Liver (tissue), 9 donors: ENCODE measurements around the gene FUOM. TPM values are rescaled to one million over a fixed set of nuclear protein-coding genes. Genes with fewer than 3 reads are reported as not detected.

Experiments
- DNase-seq: peaks from one replicate; pipeline ENCODE4 v3.0.0-alpha.2; 2017; ENCODE audit warnings: low spot score
- H3K27ac ChIP-seq, 2 donors: one replicate each; pipeline ENCODE4 v1.7.0; 2013; ENCODE audit warnings: inconsistent platforms in 2 of 2, low read length in 2 of 2, control low read depth in 1 of 2, low read depth in 1 of 2, mild to moderate bottlenecking in 1 of 2
- H3K27me3 ChIP-seq, 4 donors: one replicate each; pipeline versions ENCODE4 v1.6.1 to v1.7.0; 2013; ENCODE audit warnings: low read length in 3 of 4, inconsistent platforms in 1 of 4, mild to moderate bottlenecking in 1 of 4, moderate library complexity in 1 of 4; ENCODE audit not compliant: control insufficient read depth in 4 of 4, insufficient read depth in 4 of 4
- H3K36me3 ChIP-seq, 4 donors: one replicate each; pipeline versions ENCODE4 v1.6.1 to v1.7.0; 2013; ENCODE audit warnings: low read length in 3 of 4, mild to moderate bottlenecking in 3 of 4, low read depth in 1 of 4, moderate library complexity in 1 of 4; ENCODE audit not compliant: control insufficient read depth in 4 of 4, insufficient read depth in 3 of 4
- H3K4me1 ChIP-seq, 4 donors: one replicate each; pipeline versions ENCODE4 v1.6.1 to v1.7.0; 2013; ENCODE audit warnings: low read length in 3 of 4, mild to moderate bottlenecking in 3 of 4, moderate library complexity in 1 of 4; ENCODE audit not compliant: control insufficient read depth in 4 of 4, insufficient read depth in 4 of 4
- H3K4me3 ChIP-seq, 3 donors: one replicate each; pipeline versions ENCODE4 v1.6.1 to v1.7.0; 2013; ENCODE audit warnings: low read length in 3 of 3, control low read depth in 1 of 3, low read depth in 1 of 3, mild to moderate bottlenecking in 1 of 3
- H3K9ac ChIP-seq, 2 donors: one replicate each; pipeline ENCODE4 v1.7.0; 2013; ENCODE audit warnings: low read length in 2 of 2, mild to moderate bottlenecking in 2 of 2, moderate library complexity in 2 of 2, control low read depth in 1 of 2, low read depth in 1 of 2
- H3K9me3 ChIP-seq, 4 donors: one replicate each; pipeline versions ENCODE4 v1.6.1 to v1.7.0; 2013; ENCODE audit warnings: low read length in 3 of 4; ENCODE audit not compliant: control insufficient read depth in 4 of 4
- ATF3 ChIP-seq: IDR thresholded peaks from 2 replicates; pipeline ENCODE4 v1.6.1; 2016; ENCODE audit warnings: antibody characterized with exemption
- CTCF ChIP-seq: fragments of 150-350 bp; IDR thresholded peaks from 2 replicates; pipeline ENCODE4 v1.5.1; 2017; ENCODE audit warnings: improper control_type of control experiment, low read depth, low read length; ENCODE audit not compliant: missing input control
- EGR1 ChIP-seq, 2 donors: IDR thresholded peaks; 2 replicates each; pipeline ENCODE4 v1.6.1; 2016 to 2018; ENCODE audit warnings: antibody characterized with exemption in 2 of 2, low read depth in 2 of 2
- FOXA1 ChIP-seq: IDR thresholded peaks from 2 replicates; pipeline ENCODE4 v1.6.1; 2016; ENCODE audit warnings: antibody characterized with exemption
- FOXA2 ChIP-seq: IDR thresholded peaks from 2 replicates; pipeline ENCODE4 v1.6.1; 2016; ENCODE audit warnings: antibody characterized with exemption
- GABPA ChIP-seq, 2 donors: IDR thresholded peaks in 1 of 2; conservative IDR thresholded peaks in 1 of 2; 2 replicates each; pipeline ENCODE4 v1.6.1; 2016; ENCODE audit warnings: antibody characterized with exemption in 2 of 2, mild to moderate bottlenecking in 1 of 2, moderate library complexity in 1 of 2
- HNF4A ChIP-seq, 2 donors: conservative IDR thresholded peaks; 2 replicates each; pipeline ENCODE4 v1.6.1; 2016; ENCODE audit warnings: antibody characterized with exemption in 2 of 2, mild to moderate bottlenecking in 2 of 2
- HNF4G ChIP-seq: IDR thresholded peaks from 2 replicates; pipeline ENCODE4 v1.6.1; 2016; ENCODE audit warnings: antibody characterized with exemption
- JUND ChIP-seq, 2 donors: IDR thresholded peaks; 2 replicates each; pipeline ENCODE4 v1.6.1; 2016; ENCODE audit warnings: antibody characterized with exemption in 2 of 2
- MAX ChIP-seq: IDR thresholded peaks from 2 replicates; pipeline ENCODE4 v1.6.1; 2016; ENCODE audit warnings: antibody characterized with exemption
- NR2F2 ChIP-seq: IDR thresholded peaks from 2 replicates; pipeline ENCODE4 v1.6.1; 2016; ENCODE audit warnings: antibody characterized with exemption
- RAD21 ChIP-seq, 2 donors: IDR thresholded peaks; 2 replicates each; pipeline ENCODE4 v1.6.1; 2016; ENCODE audit warnings: antibody characterized with exemption in 2 of 2, mild to moderate bottlenecking in 2 of 2
- REST ChIP-seq: IDR thresholded peaks from 2 replicates; pipeline ENCODE4 v1.6.1; 2016; ENCODE audit warnings: antibody characterized with exemption, mild to moderate bottlenecking
- RXRA ChIP-seq, 2 donors: IDR thresholded peaks; 2 replicates each; pipeline ENCODE4 v1.6.1; 2017 to 2018; ENCODE audit warnings: antibody characterized with exemption in 2 of 2, mild to moderate bottlenecking in 1 of 2
- SP1 ChIP-seq: IDR thresholded peaks from 2 replicates; pipeline ENCODE4 v1.6.1; 2018; ENCODE audit warnings: antibody characterized with exemption, mild to moderate bottlenecking
- TAF1 ChIP-seq: conservative IDR thresholded peaks from 2 replicates; pipeline ENCODE4 v1.6.1; 2016; ENCODE audit warnings: antibody characterized with exemption, mild to moderate bottlenecking
- YY1 ChIP-seq: IDR thresholded peaks from 2 replicates; pipeline ENCODE4 v1.6.1; 2016; ENCODE audit warnings: antibody characterized with exemption, mild to moderate bottlenecking
- WGBS: extraction: QIAGEN DNeasy Blood & Tissue Kit; methylation state at CpG from one replicate; pipeline ENCODE4 v1.1.7; 2013; 5-methylcytosine and 5-hydroxymethylcytosine counted together
- polyA plus RNA-seq, 2 donors: library from polyadenylated mRNA; stranded (reverse) in 1 of 2; unstranded in 1 of 2; fragments of 200-250 nt in 1 of 2; fragments of >200 nt in 1 of 2; fragmentation: Nextera tagmentation in 1 of 2; extraction: Ambion mirVana in 1 of 2; gene quantifications; one replicate each; pipeline versions ENCODE4 v1.2.1 to v1.2.3, GENCODE V29; 2013 to 2015
- total RNA-seq, 2 donors: library from RNA; depleted of rRNA; stranded (reverse); fragments of >200 nt; gene quantifications; one replicate each; pipeline ENCODE4 v1.2.3, GENCODE V29; 2014
- TF ChIP-seq, protein P1 (sequence below): IDR thresholded peaks from 2 replicates; pipeline ENCODE4 v1.6.1; 2016; ENCODE audit warnings: antibody characterized with exemption
- donor health status: healthy.
- donor health status: healthy.
- donor health status: healthy.
- donor health status: healthy.
- donor health status: healthy.

FUOM gene
- total and polyA plus RNA-seq, 4 donors: 24.3 to 194 (median 96.0) TPM

DNA sequence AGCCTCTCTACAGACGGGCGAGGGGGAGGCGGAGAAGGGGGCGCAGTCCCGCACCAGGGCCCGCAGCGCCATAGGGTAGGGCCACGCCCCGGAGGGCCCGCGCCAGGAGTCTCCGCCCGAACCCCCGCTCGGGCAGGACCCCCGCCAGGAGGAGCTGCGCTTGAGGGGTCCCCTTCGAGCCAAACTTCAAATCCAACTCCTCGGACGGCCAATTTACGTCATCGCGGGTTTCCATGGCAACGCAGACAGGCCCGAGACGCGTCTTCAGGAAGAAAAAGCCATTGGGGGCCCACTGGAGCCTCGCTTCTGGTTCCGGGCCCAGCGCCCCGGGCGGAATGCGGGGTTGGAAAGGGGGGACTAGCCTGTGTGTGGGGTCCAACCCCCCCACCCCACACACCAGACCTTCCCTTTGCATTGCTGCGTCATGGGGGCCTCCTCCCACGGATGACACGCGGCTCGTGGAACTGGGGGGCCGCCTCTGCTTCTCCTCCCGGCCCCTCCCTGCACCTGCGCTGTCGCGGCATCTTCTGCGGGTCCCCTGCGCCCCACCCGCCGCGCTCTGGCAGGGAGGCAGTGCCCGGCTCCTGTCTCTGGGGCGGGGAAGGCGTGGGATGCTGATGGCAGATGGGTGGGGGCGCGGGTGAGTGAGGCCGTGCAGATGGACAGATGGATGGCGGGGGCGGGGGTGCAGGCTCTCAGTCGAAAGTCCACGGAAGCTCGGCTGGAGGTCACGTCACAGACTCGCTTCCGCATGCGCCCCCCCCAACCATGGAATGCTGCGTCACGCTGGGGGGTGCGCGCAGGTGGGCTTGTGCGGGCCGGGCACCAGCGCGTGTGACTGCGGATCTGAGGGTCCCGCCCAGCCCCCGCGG is 22.3 kb downstream of the FUOM start:
- H3K36me3 ChIP-seq: no peaks in the 10 kb centered on the region
- WGBS: 6% methylated on average over 75 of the region's 75 CpGs
- peak overlapping the region in 1 of 3 donors; percentile 26 for H3K4me3 ChIP-seq
- DNase-seq: no peak
- peaks cover 0 to 16% (median 8%) of the 10 kb centered on the region in 4 donors for H3K4me1 ChIP-seq
- no peaks in the 10 kb centered on the region for H3K9me3 ChIP-seq
- TF ChIP-seq JUND (IDR thresholded peaks at IDR 0.05) (no peak), HNF4A (conservative IDR thresholded peaks at IDR 0.05) (peak in 1 of 2 donors; percentile 47)
- no peak overlapping the region for H3K9ac ChIP-seq
- H3K27ac ChIP-seq: no peak overlapping the region
- H3K27me3 ChIP-seq: peaks cover 0 to 14% (median 8%) of the 10 kb centered on the region in 4 donors

DNA sequence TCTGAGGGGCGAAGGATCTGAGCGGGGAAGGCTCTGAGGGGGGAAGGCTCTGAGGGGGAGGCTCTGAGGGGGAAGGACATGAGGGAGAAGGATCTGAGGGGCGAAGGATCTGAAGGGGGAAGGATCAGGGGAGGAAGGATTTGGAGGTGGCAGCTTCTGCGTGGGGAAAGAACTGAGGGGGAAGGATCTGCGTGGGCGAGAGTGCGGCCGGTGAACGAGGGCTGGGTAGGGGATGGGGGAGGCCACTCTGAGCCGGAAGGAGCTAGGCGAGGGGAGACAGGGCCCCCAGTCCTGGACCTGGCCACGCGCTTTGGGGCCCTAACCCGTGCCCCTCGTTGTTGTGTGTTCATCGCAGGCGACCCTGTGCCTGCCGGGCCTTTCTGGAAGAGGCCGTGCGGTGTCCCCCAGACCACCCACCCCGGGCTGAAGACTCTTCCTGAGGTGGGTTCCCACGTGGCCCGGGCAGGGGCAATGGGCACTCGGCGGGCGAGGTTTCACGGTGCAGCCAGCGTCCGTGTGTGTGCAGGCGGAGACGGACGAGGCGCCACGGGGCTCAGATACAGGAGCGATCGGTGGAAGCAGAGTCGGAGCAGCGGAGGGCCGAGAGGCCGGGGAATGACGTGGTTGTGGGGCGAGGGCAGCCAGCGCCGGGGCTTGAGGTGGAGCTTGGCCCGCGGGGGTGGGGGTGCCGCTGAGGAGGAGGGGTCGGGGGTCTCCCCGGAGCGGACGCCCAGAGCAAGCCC is 23.1 kb downstream of the FUOM start:
- Histone ChIP-seq H3K36me3 (no peaks in the 10 kb centered on the region), H3K9me3 (no peaks in the 10 kb centered on the region), H3K27ac (no peak overlapping the region), H3K4me3 (peak overlapping the region in 1 of 3 donors; percentile 21), H3K4me1 (peaks cover 0 to 20% (median 9%) of the 10 kb centered on the region in 4 donors), H3K9ac (no peak overlapping the region), H3K27me3 (peaks cover 0 to 14% (median 7%) of the 10 kb centered on the region in 4 donors)
- TF ChIP-seq FOXA2 (no peak), ATF3 (no peak), RXRA (IDR thresholded peaks at IDR 0.05) (no peak), TAF1 (no peak), HNF4A (conservative IDR thresholded peaks at IDR 0.05) (no peak), MAX (no peak), FOXA1 (no peak), REST (no peak), JUND (IDR thresholded peaks at IDR 0.05) (no peak), CTCF (no peak), YY1 (no peak), NR2F2 (no peak), EGR1 (IDR thresholded peaks at IDR 0.05; ENCODE audit: low read depth in 2 of 2) (no peak), HNF4G (no peak), GABPA (IDR thresholded peaks at IDR 0.05 in 1 of 2, conservative IDR thresholded peaks at IDR 0.05 in 1 of 2) (no peak), RAD21 (IDR thresholded peaks at IDR 0.05) (no peak), SP1 (no peak)
- TF ChIP-seq, protein P1, sequence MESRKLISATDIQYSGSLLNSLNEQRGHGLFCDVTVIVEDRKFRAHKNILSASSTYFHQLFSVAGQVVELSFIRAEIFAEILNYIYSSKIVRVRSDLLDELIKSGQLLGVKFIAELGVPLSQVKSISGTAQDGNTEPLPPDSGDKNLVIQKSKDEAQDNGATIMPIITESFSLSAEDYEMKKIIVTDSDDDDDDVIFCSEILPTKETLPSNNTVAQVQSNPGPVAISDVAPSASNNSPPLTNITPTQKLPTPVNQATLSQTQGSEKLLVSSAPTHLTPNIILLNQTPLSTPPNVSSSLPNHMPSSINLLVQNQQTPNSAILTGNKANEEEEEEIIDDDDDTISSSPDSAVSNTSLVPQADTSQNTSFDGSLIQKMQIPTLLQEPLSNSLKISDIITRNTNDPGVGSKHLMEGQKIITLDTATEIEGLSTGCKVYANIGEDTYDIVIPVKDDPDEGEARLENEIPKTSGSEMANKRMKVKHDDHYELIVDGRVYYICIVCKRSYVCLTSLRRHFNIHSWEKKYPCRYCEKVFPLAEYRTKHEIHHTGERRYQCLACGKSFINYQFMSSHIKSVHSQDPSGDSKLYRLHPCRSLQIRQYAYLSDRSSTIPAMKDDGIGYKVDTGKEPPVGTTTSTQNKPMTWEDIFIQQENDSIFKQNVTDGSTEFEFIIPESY: no peak
- WGBS: 27% methylated on average over 51 of the region's 51 CpGs
- no peak for DNase-seq
